Vagina (tissue), 2 donors: Measurements from ENCODE around the gene SLC1A1. TPM values are rescaled to one million over a fixed set of nuclear protein-coding genes. Genes with fewer than 3 reads are reported as not detected.

ENCODE experiments used
- DNase-seq, 2 donors: peaks; one replicate each; pipeline ENCODE4 v3.0.0-alpha.2; 2017; ENCODE audit errors: extremely low spot score in 2 of 2
- H3K27ac ChIP-seq: fragments of 200-600 bp; sonication (generic); one replicate; pipeline ENCODE4 v1.5.1; 2019
- H3K27me3 ChIP-seq: fragments of 200-600 bp; sonication (generic); one replicate; pipeline ENCODE4 v1.5.1; 2019
- H3K36me3 ChIP-seq, 2 donors: fragments of 200-600 bp; sonication (generic); one replicate each; pipeline ENCODE4 v1.5.1; 2017 to 2019
- H3K4me1 ChIP-seq: fragments of 200-600 bp; sonication (generic); one replicate; pipeline ENCODE4 v1.5.1; 2019
- H3K4me3 ChIP-seq, 2 donors: fragments of 200-600 bp; sonication (generic); 1 replicate in 1 of 2; 2 replicates in 1 of 2; pipeline ENCODE4 v1.5.1; 2016 to 2019
- H3K9me3 ChIP-seq: fragments of 200-600 bp; sonication (generic); one replicate; pipeline ENCODE4 v1.5.1; 2019
- CTCF ChIP-seq, 3 experiments: fragments of 450-650 bp in 2 of 3; fragments of 200-600 bp in 1 of 3; sonication (generic) in 1 of 3; IDR thresholded peaks; one replicate each; pipeline ENCODE4 v1.5.1; 2017 to 2019; ENCODE audit warnings: antibody characterized with exemption in 3 of 3, mild to moderate bottlenecking in 2 of 3, moderate library complexity in 2 of 3
- POLR2A ChIP-seq, 2 donors: fragments of 450-650 bp; IDR thresholded peaks; one replicate each; pipeline ENCODE4 v1.6.1; 2017; ENCODE audit warnings: antibody characterized with exemption in 2 of 2, mild to moderate bottlenecking in 2 of 2, moderate library complexity in 2 of 2
- POLR2AphosphoS5 ChIP-seq, 2 donors: sonication (generic); formaldehyde crosslinking; IDR thresholded peaks; one replicate each; pipeline ENCODE4 v1.9.0; 2017; ENCODE audit warnings: antibody characterized with exemption in 2 of 2, mild to moderate bottlenecking in 2 of 2, low read depth in 1 of 2; ENCODE audit not compliant: insufficient read depth in 1 of 2
- intact Hi-C: fragments of 100-400 bp; cut with DNase I; formaldehyde crosslinking; loops from one replicate; pipeline ENCODE4 v1.15.1; 2023
- total RNA-seq: library from RNA; depleted of rRNA; stranded (reverse); fragments of >200 nt; gene quantifications from one replicate; pipeline ENCODE4 v1.2.3, GENCODE V29; 2016

The SLC1A1 gene
- total RNA-seq, 1 donor from 2014 or later: 1.5 TPM

GRCh38 chr9:4614627-4615026 is 124.4 kb downstream of the SLC1A1 start:
- TF ChIP-seq POLR2A (IDR thresholded peaks at IDR 0.05) (no peak), POLR2AphosphoS5 (IDR thresholded peaks at IDR 0.05; ENCODE audit: insufficient read depth in 1 of 2, low read depth in 1 of 2) (no peak), CTCF (IDR thresholded peaks at IDR 0.05) (no peak)
- intact Hi-C loops: no loop called here
- H3K4me1 ChIP-seq: peaks cover 5% of the 10 kb centered on the region
- DNase-seq: no peak
- H3K4me3 ChIP-seq: no peak overlapping the region
- H3K36me3 ChIP-seq: no peaks in the 10 kb centered on the region
- no peaks in the 10 kb centered on the region for H3K9me3 ChIP-seq
- H3K27me3 ChIP-seq: no peaks in the 10 kb centered on the region
- no peak overlapping the region for H3K27ac ChIP-seq

- Histone ChIP-seq H3K4me3 (no peak overlapping the region), H3K27ac (no peak overlapping the region), H3K9me3 (no peaks in the 10 kb centered on the region), H3K27me3 (no peaks in the 10 kb centered on the region), H3K36me3 (no peaks in the 10 kb centered on the region), H3K4me1 (peaks cover 5% of the 10 kb centered on the region)
- TF ChIP-seq POLR2AphosphoS5 (IDR thresholded peaks at IDR 0.05; ENCODE audit: insufficient read depth in 1 of 2, low read depth in 1 of 2): no peak
- intact Hi-C loops: no loop called here
- no peak for DNase-seq
These were observed 125.0 kb downstream of the SLC1A1 start for GRCh38 chr9:4615251-4615650.

GRCh38 chr9:4615778-4616177 is 125.5 kb downstream of the SLC1A1 start:
- Histone ChIP-seq H3K9me3 (no peaks in the 10 kb centered on the region), H3K4me3 (no peak overlapping the region), H3K4me1 (peaks cover 5% of the 10 kb centered on the region), H3K36me3 (no peaks in the 10 kb centered on the region), H3K27me3 (no peaks in the 10 kb centered on the region), H3K27ac (no peak overlapping the region)
- no peak for TF ChIP-seq POLR2AphosphoS5 (IDR thresholded peaks at IDR 0.05; ENCODE audit: insufficient read depth in 1 of 2, low read depth in 1 of 2)
- TF ChIP-seq POLR2A (IDR thresholded peaks at IDR 0.05): no peak
- TF ChIP-seq CTCF (IDR thresholded peaks at IDR 0.05): no peak
- intact Hi-C loops: no loop called here
- DNase-seq: no peak

- no peaks in the 10 kb centered on the region for H3K9me3 ChIP-seq
- no peak for TF ChIP-seq POLR2AphosphoS5 (IDR thresholded peaks at IDR 0.05; ENCODE audit: insufficient read depth in 1 of 2, low read depth in 1 of 2)
- TF ChIP-seq POLR2A (IDR thresholded peaks at IDR 0.05): no peak
- TF ChIP-seq CTCF (IDR thresholded peaks at IDR 0.05): no peak
- H3K36me3 ChIP-seq: no peaks in the 10 kb centered on the region
- no peak overlapping the region for H3K4me3 ChIP-seq
- intact Hi-C loops: no loop called here
- no peak overlapping the region for H3K27ac ChIP-seq
- peaks cover 5% of the 10 kb centered on the region for H3K4me1 ChIP-seq
- no peak for DNase-seq
- H3K27me3 ChIP-seq: no peaks in the 10 kb centered on the region
These were observed 127.5 kb downstream of the SLC1A1 start for GRCh38 chr9:4617752-4618151.

- H3K27ac ChIP-seq: no peak overlapping the region
- peaks cover 5% of the 10 kb centered on the region for H3K4me1 ChIP-seq
- intact Hi-C loops: no loop called here
- no peaks in the 10 kb centered on the region for H3K27me3 ChIP-seq
- H3K9me3 ChIP-seq: no peaks in the 10 kb centered on the region
- no peaks in the 10 kb centered on the region for H3K36me3 ChIP-seq
- DNase-seq: no peak
- TF ChIP-seq CTCF (IDR thresholded peaks at IDR 0.05): no peak
- no peak for TF ChIP-seq POLR2AphosphoS5 (IDR thresholded peaks at IDR 0.05; ENCODE audit: insufficient read depth in 1 of 2, low read depth in 1 of 2)
- no peak for TF ChIP-seq POLR2A (IDR thresholded peaks at IDR 0.05)
- no peak overlapping the region for H3K4me3 ChIP-seq
These were observed 128.4 kb downstream of the SLC1A1 start for GRCh38 chr9:4618700-4619099.
